Body of pancreas (tissue), 4 donors: ENCODE data around the gene ALCAM. TPM values are rescaled to one million over a fixed set of nuclear protein-coding genes. Genes with fewer than 3 reads are reported as not detected.

Experiments
- ATAC-seq: fragments of 150-250 bp; one replicate; pipeline ENCODE4 v1.9.1; 2016
- DNase-seq, 4 donors: peaks; one replicate each; pipeline ENCODE4 v3.0.0-alpha.2; 2019
- H3K27ac ChIP-seq, 4 donors: fragments of 200-600 bp; sonication (generic); 1 replicate in 3 of 4; 2 replicates in 1 of 4; pipeline versions ENCODE4 v1.5.1 to v1.6.1; 2016 to 2019; ENCODE audit warnings: mild to moderate bottlenecking in 1 of 4, mixed read lengths in 1 of 4, moderate library complexity in 1 of 4
- H3K27me3 ChIP-seq, 2 donors: fragments of 200-600 bp; sonication (generic); one replicate each; pipeline ENCODE4 v1.6.0; 2016; ENCODE audit warnings: mild to moderate bottlenecking in 1 of 2
- H3K36me3 ChIP-seq, 2 donors: fragments of 200-600 bp; sonication (generic); replicated peaks in 1 of 2; 2 replicates each; pipeline ENCODE4 v1.5.1; 2016; ENCODE audit warnings: low read depth in 2 of 2; ENCODE audit not compliant: insufficient read depth in 1 of 2
- H3K4me1 ChIP-seq: fragments of 200-600 bp; sonication (generic); one replicate; pipeline ENCODE4 v1.6.0; 2016
- H3K4me3 ChIP-seq, 2 donors: fragments of 200-600 bp; sonication (generic); 1 replicate in 1 of 2; 2 replicates in 1 of 2; pipeline ENCODE4 v1.5.1; 2016 to 2019
- H3K9me3 ChIP-seq, 3 donors: fragments of 200-600 bp; sonication (generic); 1 replicate in 2 of 3; 2 replicates in 1 of 3; pipeline ENCODE4 v1.5.1; 2016
- CTCF ChIP-seq, 7 experiments: fragments of 450-650 bp in 4 of 7; fragments of 200-600 bp in 3 of 7; sonication (generic) in 3 of 7; IDR thresholded peaks; one replicate each; pipeline ENCODE4 v1.5.1; 2016 to 2019; ENCODE audit warnings: antibody characterized with exemption in 7 of 7
- POLR2A ChIP-seq, 3 donors: fragments of 450-650 bp; IDR thresholded peaks; one replicate each; pipeline ENCODE4 v1.6.1; 2016; ENCODE audit warnings: antibody characterized with exemption in 3 of 3, mild to moderate bottlenecking in 2 of 3
- WGBS, 2 donors: methylation state at CpG; one replicate each; pipeline ENCODE4 v1.1.5; 2017; 5-methylcytosine and 5-hydroxymethylcytosine counted together
- intact Hi-C: fragments of 100-400 bp; cut with DNase I; formaldehyde crosslinking; loops from one replicate; pipeline ENCODE4 v1.15.1; 2023
- total RNA-seq, 2 donors: library from RNA; depleted of rRNA; stranded (reverse); fragments of >200 nt; gene quantifications; one replicate each; pipeline ENCODE4 v1.1.0, GENCODE V29; 2016

ALCAM gene
- total RNA-seq, 2 donors from 2014 or later, result 34.8 to 35.3 TPM

- H3K27ac ChIP-seq, result peak overlapping the region; percentile 89 to 94 (median 90)
- DNase-seq (peak; percentile 78 to 86 (median 82)), ATAC-seq (peak; percentile 47)
- no peaks in the 10 kb centered on the region for H3K36me3 ChIP-seq
- peak overlapping the region; percentile 56 to 65 for H3K4me3 ChIP-seq
- 1% methylated on average over 27 to 45 of the region's 45 CpGs for WGBS, 2 donors
- no peaks in the 10 kb centered on the region for H3K27me3 ChIP-seq
- TF ChIP-seq POLR2A (IDR thresholded peaks at IDR 0.05), result peak; percentile 63 to 96 (median 95)
- no peak for TF ChIP-seq CTCF (IDR thresholded peaks at IDR 0.05)
- H3K4me1 ChIP-seq, result peaks cover 34% of the 10 kb centered on the region
- no peaks in the 10 kb centered on the region for H3K9me3 ChIP-seq
- intact Hi-C loops, result no loop called here
These were observed 2.1 kb downstream of the ALCAM start for GRCh38 chr3:105368566-105369499.

DNA sequence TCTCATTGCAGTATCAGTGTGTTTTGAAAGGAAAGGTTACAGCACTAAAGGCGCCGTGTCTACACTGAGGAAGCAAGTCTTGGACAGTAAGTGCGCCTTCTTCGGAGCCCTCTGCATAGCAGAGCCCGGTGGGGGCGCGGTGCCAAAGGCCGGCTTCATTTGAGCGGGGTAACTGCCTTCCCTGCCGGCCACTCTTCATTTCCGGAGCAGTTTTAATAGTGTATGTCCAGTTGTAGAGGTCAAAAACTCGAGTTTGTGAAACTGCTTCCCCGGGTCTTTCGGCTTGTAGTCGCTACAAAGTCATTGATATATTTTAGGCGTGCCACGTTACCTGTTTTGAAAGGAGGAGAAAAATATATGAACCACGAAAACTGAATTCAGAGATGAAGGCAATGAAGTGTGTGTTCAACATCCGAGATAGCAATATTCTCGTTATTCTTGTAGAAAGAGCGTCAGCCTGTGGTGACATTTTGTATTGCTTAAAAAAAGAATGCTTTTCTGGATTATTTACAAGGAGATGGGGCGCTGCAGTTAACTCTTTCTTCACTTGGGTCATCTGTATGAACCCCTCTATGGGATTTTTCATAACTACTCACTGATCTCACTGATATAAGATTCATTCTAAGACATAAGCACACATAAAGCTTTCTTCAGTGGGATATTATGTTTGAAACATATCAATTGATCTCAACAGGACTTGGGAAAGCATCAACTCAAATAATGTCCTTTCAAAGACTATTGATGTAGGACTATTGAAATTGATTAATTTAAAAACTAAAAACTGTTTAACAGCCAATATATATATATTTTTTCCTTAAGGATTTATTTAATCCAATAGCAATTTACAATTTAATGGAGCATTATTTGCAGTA is 3.0 kb downstream of the ALCAM start:
- 0 to 1% methylated on average over 22 of the region's 22 CpGs for WGBS, 2 donors
- TF ChIP-seq CTCF (IDR thresholded peaks at IDR 0.05) (peak in 6 of 7 experiments; percentile 25 to 76 (median 67)), POLR2A (IDR thresholded peaks at IDR 0.05) (no peak)
- peaks cover 26% of the 10 kb centered on the region for H3K4me1 ChIP-seq
- H3K27ac ChIP-seq, result peak overlapping the region; percentile 89 to 94 (median 90)
- peak overlapping the region; percentile 56 to 65 for H3K4me3 ChIP-seq
- H3K36me3 ChIP-seq, result no peaks in the 10 kb centered on the region
- no peaks in the 10 kb centered on the region for H3K9me3 ChIP-seq
- intact Hi-C loops, result no loop called here
- H3K27me3 ChIP-seq, result no peaks in the 10 kb centered on the region
- DNase-seq (peak; percentile 74 to 87 (median 76)), ATAC-seq (no peak)

DNA sequence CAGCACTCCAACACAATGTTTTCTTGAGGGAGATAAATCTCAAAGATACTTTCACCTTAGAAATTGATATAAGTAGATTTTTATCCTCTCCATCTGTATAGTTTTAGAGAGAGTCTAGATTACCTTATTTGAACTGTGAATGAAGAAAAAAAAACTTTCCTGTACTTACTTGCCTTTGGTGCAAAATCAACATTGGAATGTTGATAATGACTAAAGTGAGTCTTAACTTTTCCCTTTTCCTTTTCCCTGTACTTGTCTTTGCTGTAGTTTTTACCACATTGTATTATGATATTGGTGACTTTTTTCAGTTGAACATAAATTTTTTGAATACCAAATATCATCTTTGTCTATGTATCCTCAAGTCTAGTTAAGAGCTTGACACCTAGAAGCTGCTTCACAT is 6.7 kb downstream of the ALCAM start:
- ATAC-seq (no peak), DNase-seq (no peak)
- peaks cover 24% of the 10 kb centered on the region for H3K4me1 ChIP-seq
- no peaks in the 10 kb centered on the region for H3K9me3 ChIP-seq
- H3K27me3 ChIP-seq, result no peaks in the 10 kb centered on the region
- no peak overlapping the region for H3K27ac ChIP-seq
- TF ChIP-seq CTCF (IDR thresholded peaks at IDR 0.05), result no peak
- no peak for TF ChIP-seq POLR2A (IDR thresholded peaks at IDR 0.05)
- H3K36me3 ChIP-seq, result no peaks in the 10 kb centered on the region
- H3K4me3 ChIP-seq, result no peak overlapping the region
- intact Hi-C loops, result no loop called here

GRCh38 chr3:105375750-105376511 is 9.2 kb downstream of the ALCAM start:
- ATAC-seq (no peak), DNase-seq (no peak)
- Histone ChIP-seq H3K36me3 (no peaks in the 10 kb centered on the region), H3K27ac (no peak overlapping the region), H3K27me3 (no peaks in the 10 kb centered on the region), H3K4me1 (peaks cover 13% of the 10 kb centered on the region), H3K4me3 (no peak overlapping the region), H3K9me3 (no peaks in the 10 kb centered on the region)
- intact Hi-C loops, result no loop called here
- WGBS, 2 donors, result 90 to 95% methylated on average over 8 of the region's 8 CpGs
- TF ChIP-seq CTCF (IDR thresholded peaks at IDR 0.05) (no peak), POLR2A (IDR thresholded peaks at IDR 0.05) (no peak)
